ENCODE measurements around the gene KCNC1. TPM values are rescaled to one million over a fixed set of nuclear protein-coding genes. Genes with fewer than 3 reads are reported as not detected.

The KCNC1 gene
- total RNA-seq, 4 donors from 2014 or later = not detected

GRCh38 chr11:17790453-17790852, 55.9 kb downstream of the KCNC1 start:
- H3K27ac ChIP-seq (replicated peaks in 1 of 4) = no peak overlapping the region
- peaks cover 0 to 17% (median 1%) of the 10 kb centered on the region in 4 donors for H3K36me3 ChIP-seq
- no peaks in the 10 kb centered on the region for H3K9me3 ChIP-seq
- H3K27me3 ChIP-seq = no peaks in the 10 kb centered on the region
- H3K4me3 ChIP-seq = no peak overlapping the region
- no peaks in the 10 kb centered on the region for H3K4me1 ChIP-seq
- 83% methylated on average over 1 of the region's 1 CpG for WGBS
- no peak for DNase-seq (ENCODE audit: extremely low spot score)
- TF ChIP-seq EP300 (IDR thresholded peaks at IDR 0.05) (no peak), POLR2AphosphoS5 (IDR thresholded peaks at IDR 0.05) (no peak), POLR2A (IDR thresholded peaks at IDR 0.05; ENCODE audit: low read depth) (no peak)
- TF ChIP-seq, protein P1, sequence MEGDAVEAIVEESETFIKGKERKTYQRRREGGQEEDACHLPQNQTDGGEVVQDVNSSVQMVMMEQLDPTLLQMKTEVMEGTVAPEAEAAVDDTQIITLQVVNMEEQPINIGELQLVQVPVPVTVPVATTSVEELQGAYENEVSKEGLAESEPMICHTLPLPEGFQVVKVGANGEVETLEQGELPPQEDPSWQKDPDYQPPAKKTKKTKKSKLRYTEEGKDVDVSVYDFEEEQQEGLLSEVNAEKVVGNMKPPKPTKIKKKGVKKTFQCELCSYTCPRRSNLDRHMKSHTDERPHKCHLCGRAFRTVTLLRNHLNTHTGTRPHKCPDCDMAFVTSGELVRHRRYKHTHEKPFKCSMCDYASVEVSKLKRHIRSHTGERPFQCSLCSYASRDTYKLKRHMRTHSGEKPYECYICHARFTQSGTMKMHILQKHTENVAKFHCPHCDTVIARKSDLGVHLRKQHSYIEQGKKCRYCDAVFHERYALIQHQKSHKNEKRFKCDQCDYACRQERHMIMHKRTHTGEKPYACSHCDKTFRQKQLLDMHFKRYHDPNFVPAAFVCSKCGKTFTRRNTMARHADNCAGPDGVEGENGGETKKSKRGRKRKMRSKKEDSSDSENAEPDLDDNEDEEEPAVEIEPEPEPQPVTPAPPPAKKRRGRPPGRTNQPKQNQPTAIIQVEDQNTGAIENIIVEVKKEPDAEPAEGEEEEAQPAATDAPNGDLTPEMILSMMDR (IDR thresholded peaks at IDR 0.05) = no peak
- intact Hi-C loops (cut with DNase I) = no loop called here

DNA sequence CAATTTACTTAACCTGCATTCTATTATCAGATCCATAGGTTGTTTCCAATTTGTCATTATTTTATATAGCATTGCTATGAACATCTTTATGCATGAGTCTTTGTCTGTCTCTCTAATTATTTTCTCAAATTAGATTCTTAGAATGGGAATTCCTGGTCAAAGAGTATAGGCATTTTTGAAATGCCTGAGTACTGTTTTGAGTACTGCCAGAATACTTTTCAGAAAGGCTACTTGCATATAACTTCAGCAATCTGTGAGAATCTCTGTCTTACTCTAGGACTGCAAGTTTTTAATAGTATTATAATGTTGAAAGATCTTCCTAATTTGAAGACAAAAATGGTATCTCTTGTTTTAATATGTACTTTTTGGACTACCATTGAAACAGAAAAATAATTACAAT, 56.6 kb downstream of the KCNC1 start:
- Histone ChIP-seq H3K4me3 (no peak overlapping the region), H3K27ac (replicated peaks in 1 of 4) (no peak overlapping the region), H3K9me3 (no peaks in the 10 kb centered on the region), H3K4me1 (no peaks in the 10 kb centered on the region), H3K27me3 (no peaks in the 10 kb centered on the region), H3K36me3 (peaks cover 0 to 13% (median 1%) of the 10 kb centered on the region in 4 donors)
- intact Hi-C loops (cut with DNase I) = no loop called here
- TF ChIP-seq POLR2AphosphoS5 (IDR thresholded peaks at IDR 0.05) = no peak
- TF ChIP-seq, protein P1 (IDR thresholded peaks at IDR 0.05) = no peak
- no peak for TF ChIP-seq EP300 (IDR thresholded peaks at IDR 0.05)
- TF ChIP-seq POLR2A (IDR thresholded peaks at IDR 0.05; ENCODE audit: low read depth) = no peak
- no peak for DNase-seq (ENCODE audit: extremely low spot score)

DNA sequence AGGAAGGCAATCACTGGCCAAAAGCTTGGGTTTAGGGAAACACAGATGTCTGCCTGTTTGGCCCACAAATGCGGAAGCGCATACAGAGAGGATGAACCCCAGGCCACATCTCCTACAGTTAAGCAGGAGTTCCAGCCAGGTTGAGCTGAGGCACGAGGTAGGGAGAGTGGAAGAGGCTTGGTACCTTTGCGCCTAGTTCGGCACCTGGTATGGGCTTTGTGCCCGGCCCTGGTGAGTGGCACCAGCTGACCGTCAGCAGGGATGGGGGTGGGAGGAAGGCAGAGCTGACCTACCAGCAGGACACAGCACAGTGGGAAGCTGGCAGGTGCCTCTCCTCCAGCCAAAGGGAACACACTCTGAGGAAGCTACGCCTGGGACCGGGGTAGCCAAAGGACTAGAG, 57.6 kb downstream of the KCNC1 start:
- 100% methylated on average over 4 of the region's 9 CpGs for WGBS
- TF ChIP-seq, protein P1 (IDR thresholded peaks at IDR 0.05) = no peak
- TF ChIP-seq POLR2AphosphoS5 (IDR thresholded peaks at IDR 0.05) = no peak
- no peak for TF ChIP-seq EP300 (IDR thresholded peaks at IDR 0.05)
- no peak for TF ChIP-seq POLR2A (IDR thresholded peaks at IDR 0.05; ENCODE audit: low read depth)
- intact Hi-C loops (cut with DNase I) = no loop called here

GRCh38 chr11:17793642-17794170, 59.1 kb downstream of the KCNC1 start:
- no peaks in the 10 kb centered on the region for H3K36me3 ChIP-seq
- no peaks in the 10 kb centered on the region for H3K9me3 ChIP-seq
- no peak overlapping the region for H3K27ac ChIP-seq (replicated peaks in 1 of 4)
- no peak for TF ChIP-seq EP300 (IDR thresholded peaks at IDR 0.05)
- TF ChIP-seq, protein P1 (IDR thresholded peaks at IDR 0.05) = no peak
- no peak for TF ChIP-seq POLR2A (IDR thresholded peaks at IDR 0.05; ENCODE audit: low read depth)
- no peak for TF ChIP-seq POLR2AphosphoS5 (IDR thresholded peaks at IDR 0.05)
- intact Hi-C loops (cut with DNase I) = no loop called here
- H3K4me1 ChIP-seq = peaks cover under 1 to 14% (median 10%) of the 10 kb centered on the region in 4 donors
- 85% methylated on average over 3 of the region's 7 CpGs for WGBS
- no peak for DNase-seq (ENCODE audit: extremely low spot score)
- H3K27me3 ChIP-seq = no peaks in the 10 kb centered on the region
- no peak overlapping the region for H3K4me3 ChIP-seq

More for the DNA sequence above, 57.6 kb downstream of the KCNC1 start:
- Histone ChIP-seq H3K27ac (replicated peaks in 1 of 4) (no peak overlapping the region), H3K4me1 (no peaks in the 10 kb centered on the region), H3K9me3 (no peaks in the 10 kb centered on the region), H3K4me3 (no peak overlapping the region), H3K36me3 (peaks cover 0 to 6% (median 1%) of the 10 kb centered on the region in 4 donors), H3K27me3 (no peaks in the 10 kb centered on the region)
- DNase-seq (ENCODE audit: extremely low spot score) = no peak

DNA sequence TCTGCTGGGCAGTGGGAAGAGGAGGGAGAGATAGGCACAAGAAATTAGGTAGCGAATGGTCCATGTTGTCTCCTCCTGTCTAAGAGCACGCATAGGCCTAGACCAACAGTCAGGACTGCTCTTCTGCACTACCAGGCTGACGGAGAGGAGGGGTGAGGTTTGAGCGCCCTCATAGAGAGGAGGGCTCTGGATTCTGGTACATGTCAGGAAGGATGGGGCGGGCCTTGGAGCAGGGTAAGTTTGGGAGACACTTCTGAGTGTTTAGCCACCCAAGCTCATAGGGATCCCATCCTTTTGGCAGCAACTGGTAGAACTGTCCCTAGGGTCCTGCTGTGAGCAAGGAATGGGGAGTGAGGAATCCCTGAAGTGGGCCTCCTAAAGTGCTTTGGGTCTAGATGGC, 60.4 kb downstream of the KCNC1 start:
- TF ChIP-seq POLR2A (IDR thresholded peaks at IDR 0.05; ENCODE audit: low read depth) = no peak
- TF ChIP-seq, protein P1 (IDR thresholded peaks at IDR 0.05) = no peak
- no peak for TF ChIP-seq POLR2AphosphoS5 (IDR thresholded peaks at IDR 0.05)
- no peak for TF ChIP-seq EP300 (IDR thresholded peaks at IDR 0.05)
- intact Hi-C loops (cut with DNase I) = no loop called here
- 97% methylated on average over 5 of the region's 5 CpGs for WGBS

More for the DNA sequence above, 60.4 kb downstream of the KCNC1 start:
- no peaks in the 10 kb centered on the region for H3K9me3 ChIP-seq
- no peaks in the 10 kb centered on the region for H3K36me3 ChIP-seq
- H3K27me3 ChIP-seq = no peaks in the 10 kb centered on the region
- H3K4me1 ChIP-seq = peaks cover 6 to 22% (median 15%) of the 10 kb centered on the region in 4 donors
- H3K4me3 ChIP-seq = no peak overlapping the region
- no peak overlapping the region for H3K27ac ChIP-seq (replicated peaks in 1 of 4)
- no peak for DNase-seq (ENCODE audit: extremely low spot score)

Measured in esophagus muscularis mucosa (tissue), 4 donors.